H9 (cell line): ENCODE data around the gene INPP4A. TPM values are rescaled to one million over a fixed set of nuclear protein-coding genes. Genes with fewer than 3 reads are reported as not detected.

Source experiments
- DNase-seq: peaks from one replicate; pipeline ENCODE4 v3.0.0-alpha.2; 2017
- H2AFZ ChIP-seq: one replicate; pipeline ENCODE4 v1.6.1; 2013; ENCODE audit warnings: mild to moderate bottlenecking, low read length, control low read depth, moderate library complexity
- H2AK5ac ChIP-seq: 2 replicates; pipeline ENCODE4 v1.6.1; 2013; ENCODE audit warnings: low read length, control low read depth, mixed read lengths; ENCODE audit not compliant: insufficient read length
- H2BK120ac ChIP-seq: one replicate; pipeline ENCODE4 v1.6.1; 2013; ENCODE audit warnings: low read depth, mild to moderate bottlenecking, low read length, control low read depth, inconsistent platforms; ENCODE audit not compliant: poor library complexity, severe bottlenecking
- H2BK12ac ChIP-seq: 2 replicates; pipeline ENCODE4 v1.6.1; 2013; ENCODE audit warnings: low read length, control low read depth, mixed read lengths, low read depth; ENCODE audit not compliant: insufficient read length
- H2BK15ac ChIP-seq: 2 replicates; pipeline ENCODE4 v1.6.1; 2013; ENCODE audit warnings: low read depth, low read length, control low read depth
- H2BK20ac ChIP-seq: one replicate; pipeline ENCODE4 v1.6.1; 2013; ENCODE audit warnings: low read depth, mild to moderate bottlenecking, low read length, control low read depth, inconsistent platforms; ENCODE audit not compliant: poor library complexity, severe bottlenecking
- H2BK5ac ChIP-seq: 2 replicates; pipeline ENCODE4 v1.6.1; 2013; ENCODE audit warnings: low read length, control low read depth, mixed read lengths; ENCODE audit not compliant: insufficient read length
- H3K14ac ChIP-seq: 2 replicates; pipeline ENCODE4 v1.6.1; 2013; ENCODE audit warnings: low read length, control low read depth; ENCODE audit not compliant: insufficient read depth
- H3K18ac ChIP-seq: 2 replicates; pipeline ENCODE4 v1.6.1; 2013; ENCODE audit warnings: low read depth, mild to moderate bottlenecking, mixed read lengths, low read length, control low read depth; ENCODE audit not compliant: insufficient read length
- H3K23ac ChIP-seq: 2 replicates; pipeline ENCODE4 v1.6.1; 2013; ENCODE audit warnings: low read length, control low read depth, mixed read lengths, low read depth; ENCODE audit not compliant: insufficient read length
- H3K23me2 ChIP-seq: 2 replicates; pipeline ENCODE4 v1.6.1; 2013; ENCODE audit warnings: low read depth, mild to moderate bottlenecking, mixed read lengths, low read length, control low read depth; ENCODE audit not compliant: insufficient read length, poor library complexity, severe bottlenecking
- H3K27ac ChIP-seq: 2 replicates; pipeline ENCODE4 v1.5.1; 2013; ENCODE audit warnings: low read length, control low read depth, mixed read lengths, low read depth; ENCODE audit not compliant: insufficient read length
- H3K27me3 ChIP-seq: 2 replicates; pipeline ENCODE4 v1.6.1; 2013; ENCODE audit warnings: low read length, control low read depth, inconsistent platforms; ENCODE audit not compliant: insufficient read depth
- H3K4ac ChIP-seq: 2 replicates; pipeline ENCODE4 v1.6.1; 2013; ENCODE audit warnings: low read depth, mild to moderate bottlenecking, control low read depth, inconsistent platforms, low read length, moderate library complexity
- H3K4me1 ChIP-seq: 2 replicates; pipeline ENCODE4 v1.6.1; 2013; ENCODE audit warnings: low read length, control low read depth, inconsistent platforms; ENCODE audit not compliant: insufficient read depth
- H3K4me2 ChIP-seq: 2 replicates; pipeline ENCODE4 v1.6.1; 2013; ENCODE audit warnings: low read length, control low read depth, mixed read lengths; ENCODE audit not compliant: insufficient read length, insufficient read depth
- H3K56ac ChIP-seq: 2 replicates; pipeline ENCODE4 v1.6.1; 2013; ENCODE audit warnings: low read depth, mild to moderate bottlenecking, mixed read lengths, low read length, control low read depth; ENCODE audit not compliant: insufficient read length
- H3K79me1 ChIP-seq: 2 replicates; pipeline ENCODE4 v1.6.1; 2013; ENCODE audit warnings: low read depth, mild to moderate bottlenecking, moderate library complexity, low read length, control low read depth, inconsistent platforms; ENCODE audit not compliant: insufficient read depth, poor library complexity, severe bottlenecking
- H3K79me2 ChIP-seq: 2 replicates; pipeline ENCODE4 v1.6.1; 2013; ENCODE audit warnings: low read length, control low read depth, inconsistent platforms; ENCODE audit not compliant: insufficient read depth
- H3K9ac ChIP-seq: 2 replicates; pipeline ENCODE4 v1.6.1; 2013; ENCODE audit warnings: low read length, control low read depth, mixed read lengths; ENCODE audit not compliant: insufficient read length; ENCODE audit errors: extremely low read depth
- H3K9me3 ChIP-seq: one replicate; pipeline ENCODE4 v1.6.1; 2013; ENCODE audit warnings: low read depth, low read length, inconsistent platforms; ENCODE audit not compliant: control insufficient read depth
- H3T11ph ChIP-seq: one replicate; pipeline ENCODE4 v1.6.1; 2013; ENCODE audit warnings: mild to moderate bottlenecking, low read length, control low read depth, inconsistent platforms
- H4K20me1 ChIP-seq: one replicate; pipeline ENCODE4 v1.6.1; 2013; ENCODE audit not compliant: control insufficient read depth, insufficient read length, insufficient read depth
- H4K5ac ChIP-seq: 2 replicates; pipeline ENCODE4 v1.6.1; 2013; ENCODE audit warnings: low read depth, mild to moderate bottlenecking, mixed read lengths, low read length, control low read depth; ENCODE audit not compliant: insufficient read length
- H4K8ac ChIP-seq: replicated peaks from 2 replicates; pipeline ENCODE4 v1.6.1; 2013; ENCODE audit warnings: low read length, control low read depth, mixed read lengths, low read depth; ENCODE audit not compliant: insufficient read length
- H4K91ac ChIP-seq: 2 replicates; pipeline ENCODE4 v1.6.1; 2013; ENCODE audit warnings: low read depth, mild to moderate bottlenecking, moderate library complexity, mixed read lengths, low read length, control low read depth; ENCODE audit not compliant: insufficient read length
- H3K27ac Mint-ChIP-seq, 3 experiments: 2 replicates in 2 of 3; 3 replicates in 1 of 3; pipeline ENCODE4 v1.8.0; 2020 to 2021; ENCODE audit warnings: mixed read lengths in 3 of 3, mild to moderate bottlenecking in 1 of 3, moderate library complexity in 1 of 3
- H3K27me3 Mint-ChIP-seq: 2 replicates; pipeline ENCODE4 v1.8.0; 2021; ENCODE audit warnings: low read depth, mild to moderate bottlenecking, moderate library complexity, mixed read lengths
- H3K36me3 Mint-ChIP-seq, 3 experiments: 2 replicates in 2 of 3; 3 replicates in 1 of 3; pipeline ENCODE4 v1.8.0; 2020 to 2021; ENCODE audit warnings: low read depth in 3 of 3, mixed read lengths in 3 of 3; ENCODE audit not compliant: insufficient read depth in 1 of 3
- H3K4me1 Mint-ChIP-seq, 2 experiments: 2 replicates each; pipeline ENCODE4 v1.8.0; 2020; ENCODE audit warnings: mixed read lengths in 2 of 2
- H3K4me3 Mint-ChIP-seq, 2 experiments: 2 replicates in 1 of 2; 3 replicates in 1 of 2; pipeline ENCODE4 v1.8.0; 2020 to 2021; ENCODE audit warnings: mild to moderate bottlenecking in 2 of 2, mixed read lengths in 2 of 2, moderate library complexity in 1 of 2
- H3K9me3 Mint-ChIP-seq, 2 experiments: 2 replicates in 1 of 2; 3 replicates in 1 of 2; pipeline ENCODE4 v1.8.0; 2020; ENCODE audit warnings: mild to moderate bottlenecking in 2 of 2, mixed read lengths in 2 of 2, moderate library complexity in 1 of 2
- WGBS: extraction: QIAGEN DNeasy Blood & Tissue Kit; methylation state at CpG from one replicate; pipeline ENCODE4 v1.1.7; 2013; ENCODE audit warnings: missing lambda C conversion rate, low lambda C conversion rate, mixed read lengths; ENCODE audit not compliant: insufficient read length; ENCODE audit errors: extremely low coverage; 5-methylcytosine and 5-hydroxymethylcytosine counted together
- total RNA-seq: library from RNA; stranded (reverse); gene quantifications from 2 replicates; pipeline ENCODE4 v1.2.1, GENCODE V29; 2021
- TF ChIP-seq, protein P1 (sequence below): fragments of 200-600 bp; sonication (generic); conservative IDR thresholded peaks from 3 replicates; pipeline ENCODE4 v1.8.0; 2021; ENCODE audit warnings: antibody characterized with exemption, mild to moderate bottlenecking

Gene INPP4A
- total RNA-seq, 1 experiment from 2014 or later = 55.2 TPM

DNA sequence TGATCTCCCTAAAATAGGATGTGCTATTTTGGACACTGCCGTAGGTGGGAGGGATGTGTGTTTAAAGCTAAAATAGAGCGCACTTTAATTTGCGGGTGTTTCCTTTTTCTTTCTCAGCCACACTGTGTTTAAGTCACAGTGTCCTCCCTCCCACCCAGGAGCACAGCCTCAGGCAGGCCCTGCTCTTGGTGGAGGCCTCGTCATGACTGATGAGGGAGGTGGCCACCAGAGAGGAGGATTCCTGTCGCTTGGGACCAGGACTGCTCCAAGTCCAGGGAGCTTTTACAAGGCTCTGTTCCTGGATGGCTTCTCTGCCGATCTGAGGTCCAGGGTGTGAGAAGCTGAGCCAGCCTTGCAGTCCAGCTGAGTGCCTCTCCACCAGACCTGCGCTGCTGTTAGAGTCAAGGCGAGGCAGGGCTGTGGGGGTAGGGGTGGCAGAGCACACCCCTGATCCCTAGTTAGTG, 33.5 kb downstream of the INPP4A start:
- no peak overlapping the region for H3K4me3 Mint-ChIP-seq
- Histone ChIP-seq H3K9ac (no peak overlapping the region), H3K56ac (no peak overlapping the region), H3K23ac (no peak overlapping the region), H3K4me1 (no peaks in the 10 kb centered on the region; the same call in 1 of the 2 replicates), H2AFZ (no peak overlapping the region), H2BK12ac (no peak overlapping the region), H3K4ac (no peak overlapping the region), H3K27me3 (no peaks in the 10 kb centered on the region), H3K23me2 (no peaks in the 10 kb centered on the region), H3K14ac (no peak overlapping the region; the same call in 1 of the 2 replicates), H3K4me2 (no peak overlapping the region), H4K8ac (no peak overlapping the region), H3K79me1 (no peaks in the 10 kb centered on the region), H3K18ac (no peak overlapping the region), H3K79me2 (peaks cover 2% of the 10 kb centered on the region; the same call in 1 of the 2 replicates), H3T11ph (no peak overlapping the region), H2BK5ac (no peak overlapping the region), H2BK20ac (no peak overlapping the region), H2AK5ac (no peak overlapping the region), H4K20me1 (no peaks in the 10 kb centered on the region), H4K5ac (no peak overlapping the region), H4K91ac (no peak overlapping the region), H2BK120ac (no peak overlapping the region), H2BK15ac (no peak overlapping the region), H3K27ac (no peak overlapping the region), H3K9me3 (no peaks in the 10 kb centered on the region)
- H3K9me3 Mint-ChIP-seq = no peaks in the 10 kb centered on the region; a peak in 1 of 5 replicates
- DNase-seq = no peak
- no CpG with 5 or more reads among the region's 8 CpGs for WGBS
- TF ChIP-seq, protein P1, sequence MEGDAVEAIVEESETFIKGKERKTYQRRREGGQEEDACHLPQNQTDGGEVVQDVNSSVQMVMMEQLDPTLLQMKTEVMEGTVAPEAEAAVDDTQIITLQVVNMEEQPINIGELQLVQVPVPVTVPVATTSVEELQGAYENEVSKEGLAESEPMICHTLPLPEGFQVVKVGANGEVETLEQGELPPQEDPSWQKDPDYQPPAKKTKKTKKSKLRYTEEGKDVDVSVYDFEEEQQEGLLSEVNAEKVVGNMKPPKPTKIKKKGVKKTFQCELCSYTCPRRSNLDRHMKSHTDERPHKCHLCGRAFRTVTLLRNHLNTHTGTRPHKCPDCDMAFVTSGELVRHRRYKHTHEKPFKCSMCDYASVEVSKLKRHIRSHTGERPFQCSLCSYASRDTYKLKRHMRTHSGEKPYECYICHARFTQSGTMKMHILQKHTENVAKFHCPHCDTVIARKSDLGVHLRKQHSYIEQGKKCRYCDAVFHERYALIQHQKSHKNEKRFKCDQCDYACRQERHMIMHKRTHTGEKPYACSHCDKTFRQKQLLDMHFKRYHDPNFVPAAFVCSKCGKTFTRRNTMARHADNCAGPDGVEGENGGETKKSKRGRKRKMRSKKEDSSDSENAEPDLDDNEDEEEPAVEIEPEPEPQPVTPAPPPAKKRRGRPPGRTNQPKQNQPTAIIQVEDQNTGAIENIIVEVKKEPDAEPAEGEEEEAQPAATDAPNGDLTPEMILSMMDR = no peak
- peak overlapping the region in 2 of 3 experiments; percentile 42 to 54; a peak in 2 of 7 replicates for H3K27ac Mint-ChIP-seq
- peaks cover 71 to 77% of the 10 kb centered on the region in 2 experiments for H3K4me1 Mint-ChIP-seq
- H3K36me3 Mint-ChIP-seq = peaks cover 0 to 4% (median 0%) of the 10 kb centered on the region in 3 experiments; a peak in 3 of 7 replicates
- no peaks in the 10 kb centered on the region; the same call in 1 of the 2 replicates for H3K27me3 Mint-ChIP-seq
